GM19023 (cell line): Measurements from ENCODE around the gene ODAD4.
A peak's percentile ranks its signal among the peaks of the same experiment; 100 is the strongest.

Experiments used
- ATAC-seq: cut with Tn5 transposase; IDR thresholded peaks from one replicate; pipeline ENCODE4 v1.9.1; 2021; ENCODE audit warnings: mild to moderate bottlenecking, moderate library complexity; ENCODE audit not compliant: unreplicated experiment

Gene ODAD4, protein sequence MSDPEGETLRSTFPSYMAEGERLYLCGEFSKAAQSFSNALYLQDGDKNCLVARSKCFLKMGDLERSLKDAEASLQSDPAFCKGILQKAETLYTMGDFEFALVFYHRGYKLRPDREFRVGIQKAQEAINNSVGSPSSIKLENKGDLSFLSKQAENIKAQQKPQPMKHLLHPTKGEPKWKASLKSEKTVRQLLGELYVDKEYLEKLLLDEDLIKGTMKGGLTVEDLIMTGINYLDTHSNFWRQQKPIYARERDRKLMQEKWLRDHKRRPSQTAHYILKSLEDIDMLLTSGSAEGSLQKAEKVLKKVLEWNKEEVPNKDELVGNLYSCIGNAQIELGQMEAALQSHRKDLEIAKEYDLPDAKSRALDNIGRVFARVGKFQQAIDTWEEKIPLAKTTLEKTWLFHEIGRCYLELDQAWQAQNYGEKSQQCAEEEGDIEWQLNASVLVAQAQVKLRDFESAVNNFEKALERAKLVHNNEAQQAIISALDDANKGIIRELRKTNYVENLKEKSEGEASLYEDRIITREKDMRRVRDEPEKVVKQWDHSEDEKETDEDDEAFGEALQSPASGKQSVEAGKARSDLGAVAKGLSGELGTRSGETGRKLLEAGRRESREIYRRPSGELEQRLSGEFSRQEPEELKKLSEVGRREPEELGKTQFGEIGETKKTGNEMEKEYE

DNA sequence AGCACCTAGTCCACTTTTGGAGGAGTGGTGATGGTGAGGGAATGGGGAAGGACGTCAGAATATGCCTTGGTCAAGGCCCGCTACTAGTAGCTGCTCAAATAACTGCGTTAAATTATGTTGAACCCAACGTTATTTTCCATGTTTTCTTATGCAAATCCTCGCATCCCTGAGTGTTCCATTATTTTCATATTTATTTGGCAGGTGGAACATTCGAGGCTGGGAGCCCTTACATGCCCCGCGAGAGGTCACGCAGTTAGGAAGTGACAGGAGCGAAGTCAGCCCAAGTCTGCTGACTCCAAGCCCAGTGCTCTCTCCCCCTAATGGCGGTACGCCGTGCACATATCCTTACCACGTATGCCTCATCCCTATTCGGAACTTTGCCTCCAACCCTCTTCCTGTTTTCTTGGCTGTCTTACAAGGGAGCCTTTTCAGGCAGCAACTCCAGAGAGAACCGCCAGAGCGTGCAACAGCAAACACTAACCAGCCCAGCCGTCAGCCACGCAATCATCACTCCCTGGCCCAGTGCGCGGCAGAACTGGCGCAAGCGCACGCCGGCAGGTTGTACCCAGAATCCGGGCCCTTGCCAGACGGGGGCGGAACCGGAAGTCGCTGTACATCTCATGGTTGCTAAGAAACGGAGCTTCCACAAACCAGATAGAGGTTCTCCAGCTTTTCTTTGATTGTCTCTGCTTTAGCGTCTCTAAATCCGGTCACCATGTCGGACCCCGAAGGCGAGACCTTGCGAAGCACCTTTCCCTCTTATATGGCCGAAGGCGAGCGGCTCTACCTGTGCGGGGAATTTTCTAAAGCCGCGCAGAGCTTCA is at the start of gene ODAD4:
TSS of gene ODAD4 (plus strand) at position 609 of the 824 bp plus-strand sequence. CDS start at position 716, 107 bp downstream.
- peak; percentile 93 for ATAC-seq

DNA sequence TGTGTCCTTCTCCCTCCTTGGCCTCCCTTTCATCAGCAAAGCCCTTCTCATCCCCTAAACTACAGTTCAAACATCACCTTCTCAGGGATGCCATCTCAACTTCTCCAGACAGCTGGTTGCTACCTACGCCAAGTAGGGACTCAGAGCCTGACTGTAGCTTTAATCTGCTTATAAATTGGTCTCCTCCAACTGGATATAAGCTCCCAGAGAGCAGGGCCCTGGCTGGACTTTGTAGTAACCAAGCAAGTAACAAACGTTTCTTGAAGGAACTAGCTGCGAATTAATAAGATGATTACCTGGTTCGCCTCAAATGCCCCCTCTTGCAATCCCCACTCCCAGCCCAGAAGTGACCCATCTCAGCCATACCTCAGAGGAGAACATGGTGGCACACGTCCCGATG is 47.7 kb upstream of the ODAD4 start:
- ATAC-seq, result no peak

DNA sequence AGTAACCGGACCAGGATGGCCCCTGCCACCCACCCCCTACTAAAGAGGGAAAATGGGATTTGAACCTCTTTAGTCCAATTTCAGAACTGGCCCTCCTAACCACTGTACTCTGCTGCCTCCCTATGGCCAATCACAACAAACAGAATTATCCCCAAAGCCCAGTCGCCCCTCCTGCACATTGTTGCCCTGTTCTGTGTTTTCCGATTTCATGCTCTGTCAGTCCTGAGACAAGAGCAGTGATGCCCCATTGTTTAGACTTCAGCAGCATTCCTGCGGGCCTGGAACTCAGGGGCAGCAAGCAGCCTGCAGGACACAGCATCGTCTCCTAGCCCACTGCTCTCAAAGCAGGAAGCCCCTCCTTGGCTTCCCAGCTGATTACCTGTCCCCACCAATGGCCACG is 44.7 kb upstream of the ODAD4 start:
- no peak for ATAC-seq

DNA sequence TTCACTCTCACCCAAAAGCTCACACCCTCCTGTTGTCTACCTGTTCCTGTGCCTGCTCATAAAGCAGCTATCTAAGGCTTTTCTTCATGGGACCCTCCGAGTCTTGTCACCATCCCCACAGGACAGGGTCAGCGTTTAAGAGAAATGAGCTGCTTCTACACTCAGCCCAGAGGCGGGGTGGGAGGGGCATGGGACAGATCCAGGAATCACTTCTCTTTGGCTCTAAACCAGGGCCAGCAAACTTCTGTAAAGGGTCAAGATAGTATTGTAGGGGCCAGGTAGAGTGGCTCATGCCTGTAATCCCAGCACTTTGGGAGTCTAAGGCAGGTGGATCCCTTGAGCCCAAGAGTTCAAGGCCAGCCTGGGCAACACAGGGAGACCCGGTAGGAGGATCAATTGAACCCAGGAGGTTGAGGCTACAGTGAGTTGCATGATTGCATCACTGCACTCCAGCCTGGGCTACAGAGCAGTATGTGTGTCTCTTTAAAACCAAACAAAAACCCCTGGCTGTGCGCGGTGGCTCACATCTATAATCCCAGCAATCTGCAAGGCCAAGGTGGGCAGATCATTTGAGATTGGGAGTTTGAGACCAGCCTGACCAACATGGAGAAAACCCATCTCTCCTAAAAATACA is 42.0 kb upstream of the ODAD4 start:
- no peak for ATAC-seq

DNA sequence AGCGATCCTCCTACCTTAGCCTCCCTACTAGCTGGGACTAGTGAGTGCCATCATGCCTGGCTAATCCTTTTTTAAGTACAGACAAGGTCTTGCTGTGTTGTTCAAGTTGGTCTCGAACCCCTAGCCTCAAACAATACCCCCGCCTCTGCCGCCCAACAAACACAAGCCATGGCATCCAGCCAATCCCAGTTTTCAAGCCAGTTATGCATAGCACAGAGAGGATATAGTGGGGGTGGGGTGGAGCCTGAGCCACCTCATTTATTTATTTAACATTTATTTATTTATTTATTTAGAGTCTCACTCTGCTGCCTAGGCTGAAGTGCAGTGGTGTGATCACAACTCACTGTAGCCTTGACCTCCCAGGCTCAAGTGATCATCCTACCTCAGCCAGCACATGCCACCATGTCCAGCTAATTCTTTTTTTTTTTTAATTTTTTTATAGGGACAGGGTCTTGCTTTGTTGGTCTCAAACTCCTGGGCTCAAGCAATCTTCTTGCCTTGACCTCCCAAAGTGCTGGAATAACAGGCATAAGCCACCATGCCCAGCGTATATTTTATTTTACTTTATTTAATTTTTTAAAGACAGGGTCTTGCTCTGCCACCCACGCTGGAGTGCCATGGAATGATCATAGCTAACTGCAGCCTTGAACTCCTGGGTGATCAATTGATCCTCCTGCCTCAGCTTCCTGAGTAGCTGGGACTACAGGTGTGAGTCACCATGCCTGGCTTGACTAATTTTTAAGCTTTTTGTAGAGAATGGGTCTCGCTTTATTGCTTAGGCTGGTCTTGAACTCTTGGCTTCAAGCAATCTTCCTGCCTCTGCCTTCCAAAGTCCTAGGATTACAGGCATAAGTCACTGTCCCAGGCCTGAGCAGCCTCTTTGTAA is 39.0 kb upstream of the ODAD4 start:
- no peak for ATAC-seq

DNA sequence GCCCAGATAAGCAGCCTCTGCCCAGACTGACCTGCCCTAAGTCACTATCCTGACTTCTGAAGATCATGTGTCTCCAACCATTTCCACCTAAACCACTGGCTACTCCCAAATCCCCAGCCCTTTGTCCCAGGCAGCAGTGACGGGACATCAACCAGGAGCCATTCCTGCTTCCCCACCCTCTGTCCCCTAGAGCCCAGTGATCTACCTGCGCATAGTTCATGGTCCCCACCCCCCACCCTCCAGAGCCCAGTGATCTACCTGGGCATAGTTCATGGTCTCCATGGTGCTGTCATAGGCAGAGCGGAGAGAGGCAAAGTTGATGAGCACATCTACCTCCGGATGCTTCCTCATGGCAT is 38.4 kb upstream of the ODAD4 start:
- ATAC-seq, result no peak

DNA sequence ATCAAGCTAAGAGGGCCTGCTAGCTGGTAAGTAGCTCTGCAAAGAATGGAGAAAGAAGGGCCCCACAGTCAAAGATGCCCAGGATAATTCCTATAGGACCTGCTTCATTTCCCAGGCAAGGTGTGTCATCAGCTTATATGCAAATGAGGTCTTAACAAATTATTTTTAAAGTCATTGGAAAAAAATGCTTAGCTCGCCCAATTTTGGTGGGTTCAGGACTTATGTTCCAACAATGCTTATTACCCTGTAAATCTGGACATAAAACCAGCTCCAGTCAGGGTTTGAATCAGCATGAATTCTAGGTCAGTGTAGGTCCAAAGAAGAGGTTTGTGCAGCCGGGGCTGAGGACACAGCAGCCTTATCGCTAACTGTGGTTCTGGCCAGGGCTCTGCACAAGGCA is 37.0 kb upstream of the ODAD4 start:
- no peak for ATAC-seq

DNA sequence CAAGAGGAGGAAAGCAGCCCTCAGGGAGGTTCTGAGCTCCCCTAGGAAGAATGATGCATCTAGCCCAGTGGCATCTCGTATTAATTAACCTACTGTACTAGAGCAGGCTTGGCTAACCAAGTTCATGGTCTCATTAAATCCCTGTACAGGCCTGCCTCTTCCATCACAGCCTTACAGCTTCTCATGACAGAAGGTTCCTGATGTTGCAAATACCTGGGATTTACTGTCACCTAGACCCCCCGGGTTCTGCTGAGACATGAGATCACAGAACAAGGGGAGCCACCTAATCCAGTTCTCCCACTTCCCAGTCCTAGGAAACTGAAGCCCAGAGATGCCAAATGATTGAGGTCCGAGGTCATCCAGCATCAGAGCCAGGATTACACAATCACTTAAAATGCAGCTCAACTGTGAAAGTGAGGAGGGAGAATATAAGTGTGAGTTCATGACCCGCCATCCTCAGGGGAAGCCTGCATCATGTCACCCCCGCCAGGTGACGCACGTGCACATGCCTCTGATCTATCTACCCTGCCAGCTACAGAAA is 35.6 kb upstream of the ODAD4 start:
- no peak for ATAC-seq

DNA sequence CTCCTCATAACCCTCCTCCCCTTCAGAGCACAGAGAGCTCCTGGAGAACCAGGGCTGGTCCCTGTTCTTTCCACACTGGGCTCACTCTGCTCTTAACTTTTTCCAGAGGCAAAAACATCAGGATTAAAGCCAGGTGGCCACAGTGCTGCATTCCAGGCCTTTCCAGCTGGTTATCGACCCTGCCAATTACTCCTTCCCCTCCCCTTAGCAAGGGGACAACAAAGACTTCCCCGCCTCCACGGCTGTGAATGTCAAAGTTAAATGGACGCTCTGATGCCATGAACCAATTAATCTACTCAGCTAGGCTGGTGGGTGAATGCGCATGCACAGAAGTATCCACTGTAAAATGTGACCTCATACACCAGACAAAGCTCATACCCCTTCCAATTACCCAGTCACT is 34.8 kb upstream of the ODAD4 start:
- ATAC-seq, result no peak

DNA sequence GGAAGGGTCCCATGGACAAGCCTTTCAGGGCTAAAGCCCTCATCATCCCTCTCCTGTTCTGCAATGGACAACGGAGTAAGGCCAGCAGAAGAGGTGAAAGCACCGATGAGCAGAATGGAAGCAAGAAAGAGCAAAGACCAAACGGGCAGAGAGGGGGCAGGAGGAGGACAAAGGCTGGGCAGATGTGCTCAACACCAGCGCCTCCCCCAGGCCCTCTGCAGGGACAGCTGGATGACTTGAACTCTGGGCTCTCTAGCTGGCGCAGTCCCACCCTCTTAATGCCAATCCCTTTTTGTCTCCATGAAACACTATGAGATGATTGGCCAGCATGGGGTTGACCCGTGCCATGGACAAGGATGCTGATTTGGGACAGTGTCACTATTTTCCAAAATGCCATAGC is 33.7 kb upstream of the ODAD4 start:
- ATAC-seq, result no peak

DNA sequence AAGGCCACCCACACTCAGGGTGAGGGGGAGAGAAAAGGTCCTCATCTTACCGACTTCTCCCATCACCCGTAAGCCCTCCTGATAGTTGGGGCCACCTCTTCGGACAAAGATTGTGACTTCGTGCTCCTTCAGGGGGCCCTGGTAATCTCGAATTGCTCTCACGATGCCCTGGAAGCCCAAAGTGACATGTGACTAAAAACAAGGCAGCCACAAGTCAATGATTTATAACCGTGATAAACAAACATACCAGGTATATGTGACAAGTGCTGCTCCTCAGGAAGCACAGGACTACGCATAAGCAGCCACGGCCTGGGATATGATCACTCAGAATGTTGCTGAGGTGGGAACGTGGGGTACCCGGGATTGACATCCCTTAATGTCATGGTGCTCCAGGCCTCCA is 28.8 kb upstream of the ODAD4 start:
- no peak for ATAC-seq

DNA sequence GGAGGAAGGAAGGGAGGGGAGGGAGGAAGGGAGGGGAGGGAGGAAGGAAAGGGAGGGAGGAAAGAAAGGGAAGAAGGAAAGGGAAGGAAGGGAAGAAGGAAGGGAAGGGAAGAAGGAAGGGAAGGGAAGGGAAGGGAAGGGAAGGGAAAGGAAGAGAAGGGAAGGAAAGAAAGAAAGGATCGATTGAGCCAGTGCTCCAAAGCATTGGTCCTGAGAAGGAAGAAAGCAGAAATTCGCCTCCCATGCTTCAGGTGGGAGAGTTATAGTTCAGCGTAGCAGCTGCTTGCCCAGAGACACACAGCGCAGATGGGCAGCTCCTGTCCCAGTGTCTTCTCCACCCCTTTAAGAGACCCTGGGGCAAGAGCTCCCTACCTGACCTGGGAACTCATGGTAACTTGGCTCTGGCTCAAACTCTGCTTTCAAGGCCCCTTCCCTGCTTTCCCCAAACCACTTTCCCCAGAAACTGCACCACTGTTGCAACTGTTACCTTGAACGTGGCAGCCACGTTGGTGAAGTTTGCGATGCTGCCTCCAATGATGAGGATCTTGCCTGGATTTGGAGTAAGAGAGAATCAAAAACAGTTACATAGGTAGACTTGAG is 26.1 kb upstream of the ODAD4 start:
- no peak for ATAC-seq

DNA sequence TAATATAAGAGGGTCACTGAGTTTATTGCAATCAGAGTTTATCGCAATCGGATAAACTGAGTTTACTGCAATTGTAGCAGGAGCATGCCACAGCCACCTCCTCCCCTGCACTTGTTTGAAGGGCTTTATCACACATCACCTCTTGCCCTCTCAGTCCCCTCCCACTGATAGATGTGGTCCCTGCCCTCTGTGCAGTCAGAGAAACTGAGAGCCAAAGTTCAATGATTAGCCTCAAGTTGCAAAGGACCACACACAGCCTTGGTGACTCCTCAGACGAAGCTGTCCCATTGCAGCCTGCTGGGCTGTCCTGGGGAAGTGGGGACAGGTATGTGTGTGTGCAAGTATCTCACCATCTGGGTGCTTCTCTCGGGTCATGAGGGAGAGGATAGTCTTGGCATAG is 25.2 kb upstream of the ODAD4 start:
- no peak for ATAC-seq

DNA sequence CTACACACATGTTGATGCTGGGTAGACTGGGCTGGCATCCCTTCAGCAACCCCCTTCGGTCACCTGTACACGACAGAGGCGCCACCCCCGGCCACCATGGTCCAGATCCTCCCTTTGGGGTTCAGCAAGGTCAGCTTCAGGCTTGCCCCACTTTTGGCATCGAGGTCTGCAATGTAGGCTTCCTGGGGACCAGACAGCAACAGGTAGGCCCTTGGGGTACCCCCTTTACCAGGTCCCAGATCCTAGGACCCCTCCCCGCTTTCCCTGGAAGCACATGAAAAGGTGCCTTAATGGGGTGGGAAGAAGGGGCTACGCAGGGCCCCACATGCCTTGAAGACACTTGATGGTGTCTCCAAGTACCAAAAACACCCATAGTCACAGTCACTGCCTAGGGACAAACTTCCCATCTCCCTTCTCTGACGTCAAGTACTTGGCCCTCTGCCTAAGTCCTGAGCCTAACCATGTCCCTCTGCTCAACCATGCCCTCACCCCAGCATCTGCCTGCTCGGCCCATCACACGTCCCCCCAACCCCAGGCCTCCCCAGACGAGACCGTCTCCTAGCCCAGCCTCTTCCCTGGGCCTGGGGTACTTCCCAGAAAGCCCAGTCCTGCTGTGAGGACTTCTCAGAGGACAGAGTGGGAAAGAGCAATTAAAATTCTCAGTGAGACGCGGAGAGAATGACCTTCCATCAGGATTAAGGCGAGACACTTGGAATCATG is 23.8 kb upstream of the ODAD4 start:
- no peak for ATAC-seq

DNA sequence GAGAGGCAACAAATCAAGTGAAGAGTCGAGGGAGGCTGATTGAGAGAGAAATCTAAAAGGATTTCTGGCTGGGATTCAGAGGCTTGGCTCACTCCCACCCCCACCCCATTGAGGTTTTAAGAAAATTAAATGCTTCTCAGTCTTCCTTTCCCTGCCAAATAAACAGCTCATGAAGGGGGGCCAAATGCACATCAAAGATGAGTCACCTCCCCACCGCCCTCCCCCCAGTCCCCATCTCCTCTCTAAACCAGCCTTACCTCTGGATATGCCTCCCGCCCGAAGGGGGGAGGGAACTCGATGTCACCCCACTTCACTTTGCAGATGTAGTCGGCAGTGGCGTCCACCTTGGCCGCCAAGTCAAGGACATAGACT is 23.2 kb upstream of the ODAD4 start:
- ATAC-seq, result no peak

DNA sequence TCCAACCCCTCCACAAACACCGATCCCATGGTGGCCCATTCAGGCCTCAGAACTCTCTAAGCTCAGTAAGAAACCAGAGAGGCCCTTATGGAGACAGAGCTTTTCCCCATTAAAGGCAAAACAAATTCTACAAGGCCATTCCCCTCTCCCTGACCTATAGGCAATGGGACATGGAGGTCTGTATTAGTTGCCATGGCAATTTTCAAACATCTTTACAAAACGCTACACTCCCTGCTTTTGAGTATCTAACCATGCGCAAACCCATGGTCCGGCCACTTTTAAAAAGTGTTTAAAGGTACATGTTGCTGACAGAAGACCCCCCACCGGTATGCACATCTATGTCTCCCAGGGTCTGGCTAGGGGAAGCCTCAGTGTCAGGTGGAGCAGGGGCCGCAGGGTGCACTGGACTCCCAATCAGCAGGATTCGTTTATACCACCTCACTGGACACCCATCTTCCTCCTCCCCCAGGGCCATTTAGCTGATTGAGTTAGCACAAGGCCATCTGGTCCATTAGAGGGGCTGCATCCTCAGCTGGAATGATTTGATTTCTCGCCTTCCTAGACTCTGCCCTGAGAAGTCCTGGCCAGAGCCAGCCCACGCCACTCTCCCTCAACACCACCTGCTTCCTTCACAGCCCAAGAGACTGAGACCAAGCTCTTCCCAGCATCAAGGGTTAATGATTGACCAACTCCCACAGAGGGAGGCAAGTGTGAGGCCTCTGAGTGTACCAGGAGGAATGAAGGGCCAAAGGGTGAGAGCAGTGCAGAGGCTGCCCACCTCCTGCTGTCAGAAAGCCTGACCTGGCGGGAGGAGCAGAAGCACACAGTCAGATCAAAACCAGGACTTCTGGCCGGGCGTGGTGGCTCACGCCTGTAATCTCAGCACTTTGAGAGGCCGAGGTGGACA is 22.5 kb upstream of the ODAD4 start:
- ATAC-seq, result no peak

DNA sequence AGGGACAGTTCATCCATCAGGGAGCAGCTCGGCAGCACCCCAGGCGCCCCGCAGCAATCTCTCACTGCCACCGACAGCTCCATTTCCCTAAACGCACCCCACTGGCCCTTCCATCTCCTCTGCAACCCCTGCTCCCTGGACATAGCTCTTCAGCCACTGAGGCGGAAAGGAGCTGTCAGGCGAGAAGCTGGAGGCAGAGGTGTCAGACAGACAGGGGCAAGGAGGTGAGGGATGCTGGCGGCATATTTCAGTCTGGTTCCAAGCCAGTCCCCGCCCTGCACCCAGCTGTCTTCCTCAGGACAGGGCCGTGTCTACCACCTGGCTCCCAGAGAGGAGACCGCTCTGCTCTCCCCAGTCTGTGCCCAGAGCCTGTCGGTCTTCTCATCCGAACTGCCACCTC is 21.3 kb upstream of the ODAD4 start:
- ATAC-seq, result no peak
